Activated CD4-positive, CD25-positive, alpha-beta regulatory T cell (primary cell): ENCODE measurements around the gene NOP9.
A peak's percentile ranks its signal among the peaks of the same experiment; 100 is the strongest.

Source experiments
- DNase-seq, 4 experiments: peaks; one replicate each; lab custom pipeline; 2025; lab: John Stamatoyannopoulos, UW

The NOP9 gene

DNA sequence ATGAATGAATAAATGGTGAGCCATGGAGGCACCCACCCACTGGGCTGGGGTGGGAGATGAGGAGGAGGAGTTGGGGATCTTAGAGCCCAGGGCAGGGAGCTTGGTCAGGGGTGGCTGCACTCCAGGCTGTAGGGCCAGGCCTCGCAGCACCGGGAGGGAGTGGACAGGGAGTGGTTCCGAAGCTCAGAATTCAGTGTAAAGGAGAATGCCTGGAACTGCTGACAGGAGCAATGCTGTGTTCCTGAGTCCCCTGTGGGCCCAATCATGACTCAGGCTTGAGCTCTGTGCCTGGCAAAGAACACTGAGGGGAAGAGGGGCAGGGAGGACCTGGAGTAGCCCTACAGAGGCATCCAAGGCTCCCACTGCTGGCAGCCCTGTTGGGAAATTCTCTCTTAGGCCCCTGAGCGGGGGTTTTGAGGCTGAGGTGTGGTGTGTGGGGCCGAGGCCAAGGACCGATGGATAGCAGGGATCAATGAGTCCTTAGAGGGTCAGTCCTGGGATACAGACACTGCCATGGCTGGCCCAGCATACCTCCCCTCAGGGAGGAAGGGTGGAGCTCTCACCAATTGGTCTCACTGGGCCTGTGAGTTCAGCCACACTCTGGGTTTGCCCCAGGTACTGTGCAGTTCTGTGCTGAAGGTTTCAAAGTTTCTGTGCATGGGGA lies 18.7 kb upstream of the NOP9 start:
- no peak for DNase-seq

DNA sequence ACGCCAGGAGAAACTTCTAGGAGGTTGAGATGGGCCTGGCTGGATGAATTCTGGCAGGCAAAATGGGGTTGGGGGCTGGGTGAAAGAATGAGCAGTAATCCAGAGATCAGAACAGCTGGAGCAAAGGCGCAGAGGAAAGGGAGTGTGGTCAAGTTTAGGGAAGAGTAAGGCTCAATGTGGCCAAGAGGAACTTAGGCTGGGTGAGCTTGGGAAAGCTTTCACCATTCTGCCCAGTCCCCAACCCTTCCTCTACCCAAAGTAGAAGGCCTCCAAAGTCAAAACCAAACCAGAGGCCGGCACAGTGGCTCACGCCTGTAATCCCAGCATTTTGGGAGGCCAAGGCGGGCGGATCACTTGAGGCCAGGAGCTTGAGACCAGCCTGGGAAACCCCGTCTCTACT lies 18.0 kb upstream of the NOP9 start:
- no peak for DNase-seq

DNA sequence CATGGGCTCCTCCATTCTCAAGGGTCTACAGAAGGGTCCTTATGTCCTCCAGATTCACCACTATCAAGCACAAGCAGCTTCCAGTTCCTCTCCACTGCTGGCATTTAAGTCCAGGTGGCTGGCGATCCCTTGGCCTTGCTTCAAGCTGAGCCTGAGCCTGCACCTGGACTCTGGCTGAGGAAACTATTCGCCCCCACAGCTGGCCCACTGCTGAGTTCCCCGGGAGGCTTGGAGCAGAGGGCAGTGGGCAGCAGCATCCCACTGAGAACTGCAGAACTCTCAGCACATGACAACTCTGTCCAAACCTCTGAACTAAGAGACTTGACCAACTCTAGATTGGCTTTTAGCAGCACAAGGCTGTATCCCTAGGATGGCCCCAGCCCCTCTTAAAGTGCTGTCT lies 16.9 kb upstream of the NOP9 start:
- DNase-seq, result no peak

DNA sequence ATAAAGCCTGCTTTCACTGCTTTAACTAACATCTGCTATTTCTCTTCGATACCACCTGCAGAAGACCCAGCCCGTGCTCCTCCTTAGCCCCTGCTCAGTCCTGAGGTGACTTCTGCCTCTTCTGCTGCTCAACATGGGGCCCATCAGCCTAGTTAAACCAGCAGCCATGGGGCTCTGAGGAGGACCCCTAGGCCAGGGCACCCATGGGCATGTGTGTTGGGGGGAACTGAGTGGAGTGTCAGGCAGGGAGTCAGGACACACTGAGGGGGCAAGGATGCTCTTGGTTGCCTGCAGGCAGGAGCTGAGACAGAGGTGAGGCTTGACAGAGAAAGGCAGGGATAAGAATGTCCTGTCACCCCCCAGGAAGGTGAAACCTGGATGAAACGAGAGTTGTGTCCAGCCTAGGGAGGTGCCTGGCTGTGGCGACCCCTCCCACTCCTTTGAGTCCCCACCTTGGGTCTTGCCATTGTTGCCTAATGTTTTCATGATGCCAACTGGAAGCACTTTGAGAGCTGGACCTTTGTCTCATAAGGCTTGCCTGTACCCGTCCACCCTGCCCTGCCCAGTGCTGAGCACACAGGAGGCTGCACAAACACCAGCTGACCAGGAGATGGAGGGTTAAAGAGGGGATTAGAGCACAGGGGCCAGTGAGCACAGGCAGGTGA lies 15.7 kb upstream of the NOP9 start:
- no peak for DNase-seq

DNA sequence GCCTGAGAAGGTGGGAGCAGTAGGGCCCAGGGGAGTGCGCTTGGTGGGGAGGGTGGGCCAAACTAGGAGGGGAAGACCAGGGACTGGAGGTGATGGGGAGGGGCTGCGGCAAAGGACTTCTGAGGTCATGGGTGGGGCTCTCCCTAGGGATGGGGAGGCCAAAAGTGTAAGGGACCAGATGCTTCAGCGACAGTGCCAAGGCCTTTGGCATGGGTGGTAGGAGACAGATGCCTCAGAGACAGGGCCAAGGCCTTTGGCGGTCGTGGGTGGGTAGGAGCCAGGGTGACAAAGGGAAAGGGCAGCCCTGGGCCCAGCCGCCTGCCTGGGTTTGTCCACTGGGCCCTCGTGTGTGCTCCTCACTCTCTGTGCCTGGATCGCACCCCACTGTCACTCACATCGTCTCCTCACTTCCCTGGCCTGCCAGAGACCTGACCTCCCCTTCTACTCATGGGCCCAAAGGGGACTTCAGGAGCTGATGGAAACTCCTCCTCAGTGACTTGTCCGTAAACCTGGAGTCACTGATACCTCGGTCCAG lies 15.1 kb upstream of the NOP9 start:
- no peak for DNase-seq

DNA sequence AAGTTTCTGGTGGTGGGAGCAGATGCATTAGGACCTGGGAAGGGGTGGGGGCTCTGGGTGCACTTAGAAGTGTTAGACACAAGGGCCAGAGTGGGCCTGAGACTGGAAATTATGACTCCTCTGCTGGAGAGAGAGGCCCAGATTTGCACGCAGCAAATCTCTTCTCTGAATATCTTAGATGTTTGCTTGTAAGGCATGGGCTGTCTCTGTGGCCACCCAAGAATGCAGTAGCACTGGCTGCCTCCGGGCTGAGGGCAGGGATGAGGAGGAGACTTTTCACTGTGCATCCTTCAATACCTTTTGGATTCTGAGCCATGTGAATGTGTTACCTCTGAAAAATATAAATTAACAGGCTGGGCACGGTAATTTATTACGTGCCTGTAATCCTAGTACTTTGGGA lies 14.3 kb upstream of the NOP9 start:
- DNase-seq, result no peak

DNA sequence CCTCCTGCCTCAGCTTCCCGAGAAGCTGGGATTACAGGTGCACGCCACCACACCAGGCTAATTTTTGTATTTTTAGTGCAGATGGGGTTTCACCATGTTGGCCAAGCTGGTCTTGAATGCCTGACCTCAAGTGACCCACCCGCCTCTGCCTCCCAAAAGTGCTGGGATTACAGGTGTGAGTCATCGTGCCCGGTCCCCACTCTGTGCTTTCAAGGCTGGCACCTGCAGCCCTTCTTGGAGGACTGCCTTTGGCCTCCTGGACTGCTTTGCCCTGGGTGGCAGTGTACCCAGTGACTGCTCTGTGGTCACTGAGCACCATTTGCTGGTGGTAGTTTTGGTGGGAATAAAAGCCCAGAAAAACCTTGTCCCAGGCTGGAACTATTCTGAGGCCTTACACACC lies 12.7 kb upstream of the NOP9 start:
- DNase-seq, result no peak

DNA sequence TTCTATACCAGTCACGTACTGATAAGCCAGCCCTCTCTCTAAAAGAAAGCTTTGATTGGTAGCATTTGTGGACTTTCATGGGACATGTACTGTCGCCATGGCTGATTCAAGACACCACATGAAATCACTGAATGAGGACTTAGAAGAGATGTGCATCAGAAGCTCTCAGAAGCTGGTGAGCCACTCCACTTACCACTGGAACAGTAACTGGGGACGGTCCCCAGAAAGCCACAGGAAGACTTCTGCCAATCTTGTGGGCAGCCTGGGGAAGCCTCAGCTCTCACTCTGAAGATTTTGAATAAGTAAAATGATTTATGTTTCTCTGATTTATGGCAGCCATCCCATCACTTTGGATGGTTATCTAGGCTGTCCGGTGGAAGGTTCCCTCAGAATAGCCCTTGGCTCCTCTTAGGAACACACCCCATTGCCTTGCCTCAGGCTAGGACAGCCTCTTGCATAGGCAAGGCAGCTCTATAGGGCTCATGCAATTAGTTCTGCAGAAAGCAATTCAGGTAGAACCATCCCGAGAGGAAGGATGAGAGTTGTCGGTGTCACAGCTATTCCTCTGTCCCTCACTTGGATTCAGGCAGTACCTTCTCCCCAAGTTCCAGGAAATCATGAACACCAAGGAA lies 9.9 kb upstream of the NOP9 start:
- DNase-seq, result peak in 1 of 4 experiments; percentile 14

DNA sequence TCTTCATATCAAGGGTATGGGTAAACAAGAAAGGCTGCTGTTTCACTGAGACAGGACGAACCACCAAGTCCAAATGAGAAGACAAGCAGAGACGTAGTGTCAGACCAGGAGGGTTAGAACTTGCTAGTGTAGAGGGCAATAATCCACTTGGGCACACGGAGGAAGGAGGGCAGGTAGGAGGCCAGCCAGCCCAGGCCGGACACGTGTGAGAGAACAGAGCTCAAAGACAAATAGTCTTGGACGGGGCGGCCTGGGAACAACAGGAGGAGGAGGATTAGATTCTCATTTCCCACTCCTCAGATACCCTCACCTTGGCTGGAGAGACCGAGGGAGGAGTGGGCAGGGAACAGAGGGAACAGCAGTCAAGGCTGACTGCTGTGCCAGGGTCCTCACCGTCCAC lies 8.9 kb upstream of the NOP9 start:
- DNase-seq, result no peak

DNA sequence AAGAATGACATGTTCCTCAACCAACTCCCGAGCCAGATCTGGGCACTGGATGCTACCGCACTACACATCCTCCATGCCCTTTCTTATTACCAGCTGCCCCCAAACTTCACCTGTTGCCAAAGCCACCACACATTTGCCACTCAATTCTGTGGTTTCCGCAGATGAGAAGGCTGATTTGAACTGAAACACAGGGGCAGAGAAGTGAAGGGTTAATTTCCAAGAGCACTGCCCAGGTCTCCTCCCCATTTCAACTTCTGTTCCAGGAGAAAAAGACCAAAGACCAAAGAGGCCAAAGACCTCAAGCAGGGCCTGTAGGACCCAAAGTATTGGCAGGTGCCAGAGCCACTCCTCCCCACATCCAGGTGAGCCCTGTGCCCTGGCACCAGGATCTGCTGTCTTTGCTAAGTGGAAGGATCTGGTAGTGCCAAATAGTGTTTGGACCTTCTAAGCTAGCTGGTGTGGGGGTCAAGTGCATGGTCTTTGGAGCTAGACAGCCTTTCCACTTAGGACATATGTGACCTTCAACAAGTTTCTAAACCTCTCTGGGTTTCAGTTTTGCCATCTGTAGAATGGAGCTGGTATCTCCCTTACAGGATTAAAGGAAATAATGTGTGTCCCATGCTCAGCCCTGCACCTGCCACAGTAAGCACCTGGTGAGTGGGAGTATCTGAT lies 8.1 kb upstream of the NOP9 start:
- no peak for DNase-seq

DNA sequence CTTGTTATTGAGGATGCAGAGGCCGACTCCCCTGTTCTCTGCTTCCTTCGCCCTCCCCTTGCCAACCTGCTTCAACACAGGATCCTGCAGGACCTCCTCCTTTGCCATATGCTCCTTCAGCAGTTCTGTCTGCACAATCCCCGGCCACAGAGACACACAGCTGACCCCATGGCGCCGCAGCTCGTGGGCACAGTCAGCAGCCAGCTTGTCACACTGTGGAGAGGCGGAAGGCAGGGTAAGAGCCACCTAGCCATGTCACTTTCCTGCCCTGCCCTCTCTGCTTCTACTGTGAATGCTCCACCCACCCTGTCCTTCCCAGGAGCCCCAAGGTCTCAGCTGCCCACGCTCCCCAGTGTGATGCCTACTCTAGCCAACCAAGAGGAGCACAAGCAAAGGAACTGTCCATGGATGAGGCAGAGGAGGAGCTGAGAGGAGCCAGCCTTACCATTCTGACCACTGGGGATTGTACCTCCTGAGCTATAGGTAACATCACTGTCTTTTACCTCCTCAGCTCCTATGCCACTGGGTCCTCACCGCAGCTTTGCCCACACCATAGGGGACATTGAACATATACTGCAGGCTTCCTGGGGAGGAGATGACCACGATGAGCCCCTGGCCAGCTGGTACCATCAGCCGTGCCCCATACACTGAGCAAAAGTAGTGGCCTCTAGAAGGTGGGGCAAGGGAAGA lies 7.4 kb upstream of the NOP9 start:
- no peak for DNase-seq

DNA sequence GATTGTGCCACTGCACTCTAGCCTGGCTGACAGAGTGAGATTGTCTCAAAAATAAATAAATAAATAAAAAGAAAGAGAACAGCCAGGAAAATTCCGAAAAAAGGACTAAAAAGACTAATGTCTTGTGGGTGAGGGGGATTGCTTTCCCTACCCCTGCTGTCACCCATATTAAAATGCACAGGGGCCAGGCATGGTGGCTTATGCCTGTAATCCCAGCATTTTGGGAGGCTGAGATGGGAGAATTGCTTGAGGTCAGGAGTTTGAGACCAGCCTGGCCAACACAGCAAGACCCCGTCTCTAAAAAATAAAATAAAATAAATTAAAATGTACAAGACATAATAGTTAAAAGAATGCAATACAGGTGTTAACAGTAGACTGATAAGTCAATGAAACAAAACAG lies 6.1 kb upstream of the NOP9 start:
- DNase-seq, result no peak

DNA sequence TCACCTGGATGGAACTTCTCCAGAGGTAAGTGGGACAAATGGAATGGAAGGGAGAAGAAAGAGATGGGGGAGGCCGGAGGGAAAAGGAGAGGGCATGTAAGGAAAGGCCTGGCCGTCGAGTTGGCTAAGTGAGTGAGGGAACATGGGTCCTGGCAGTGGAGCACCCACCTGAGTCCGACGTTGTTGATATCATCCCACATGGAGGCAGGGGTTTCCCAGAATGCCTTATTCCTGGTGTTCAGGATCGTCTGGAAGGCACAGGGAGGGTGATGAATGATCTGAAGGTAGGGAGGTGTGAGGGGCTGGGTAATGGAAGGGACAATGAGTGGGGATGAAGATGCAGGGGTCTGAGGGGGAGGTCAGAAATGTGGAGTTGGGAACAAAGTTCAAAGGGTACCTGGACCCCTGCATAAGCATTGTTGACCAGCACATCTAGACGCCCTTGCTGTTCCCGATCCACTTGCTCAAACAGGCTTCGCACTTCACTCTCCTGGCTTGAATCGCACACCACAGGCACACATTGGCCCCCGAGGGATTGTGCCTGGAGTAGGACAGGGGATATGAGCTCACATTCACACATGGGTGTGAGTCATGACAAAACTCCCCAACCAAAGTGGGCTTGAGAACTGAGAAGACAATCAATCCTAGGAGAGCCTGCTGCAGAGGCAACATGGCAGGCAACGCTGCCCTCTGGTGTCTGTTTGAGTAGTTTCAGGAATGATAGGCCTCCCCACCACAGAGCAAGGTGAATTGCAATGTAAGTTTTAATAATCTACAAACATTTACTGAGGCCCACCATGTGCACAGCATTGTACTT lies 3.1 kb upstream of the NOP9 start:
- DNase-seq, result peak; percentile 29 to 45 (median 40)

DNA sequence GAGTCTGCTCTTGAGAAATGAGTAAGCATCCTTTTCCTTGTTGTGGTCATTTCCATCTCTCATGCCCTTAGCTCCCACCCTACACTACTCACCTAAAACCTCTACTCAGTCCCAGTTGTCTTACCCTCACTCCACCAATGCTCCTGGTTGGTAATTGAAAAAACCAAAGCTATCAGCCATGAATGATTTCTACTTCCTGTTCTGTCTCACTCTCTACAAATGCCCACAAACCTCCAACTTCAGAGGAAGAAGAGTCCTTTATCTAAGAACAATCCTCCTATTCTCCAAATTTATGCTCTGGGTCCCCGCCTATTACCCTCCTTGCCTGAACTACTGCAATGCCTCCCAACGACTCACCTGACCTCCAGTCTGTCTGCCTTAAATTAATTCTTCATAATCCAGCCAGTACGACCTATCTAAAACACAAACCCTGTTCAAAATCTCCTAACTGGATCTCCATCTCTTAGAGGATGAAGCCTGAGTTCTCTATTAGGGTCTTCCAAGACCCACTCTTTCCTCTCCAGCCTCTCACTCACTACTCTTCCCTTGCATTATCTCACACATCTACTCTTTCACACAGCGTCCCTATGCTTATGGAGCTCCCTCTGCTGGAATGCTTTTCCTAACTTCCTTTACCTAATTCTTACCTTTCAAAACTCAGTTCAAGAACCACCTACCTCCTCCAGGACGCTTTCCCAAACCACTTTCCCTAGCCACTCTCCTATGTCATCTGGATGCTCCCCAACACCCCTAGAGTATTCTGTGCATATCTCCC lies 2.3 kb upstream of the NOP9 start:
- no peak for DNase-seq

DNA sequence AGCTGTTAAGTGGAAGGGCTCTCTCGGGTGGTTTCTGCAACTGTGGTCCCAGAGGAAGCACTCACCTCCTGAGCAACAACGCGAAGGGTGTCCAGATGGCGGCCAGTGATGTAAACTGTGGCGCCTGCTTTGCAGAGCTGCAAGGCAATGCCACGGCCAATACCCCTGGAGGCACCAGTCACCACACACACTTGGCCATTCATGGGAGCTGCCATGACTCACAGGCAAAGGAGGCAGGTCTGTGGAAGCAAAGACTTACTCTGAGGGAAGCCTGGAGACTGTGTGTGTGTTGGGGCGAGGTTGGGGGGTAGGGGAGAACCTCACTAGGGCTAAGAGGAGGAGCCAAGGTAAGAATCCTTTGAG lies 777 bp upstream of the NOP9 start:
- no peak for DNase-seq

DNA sequence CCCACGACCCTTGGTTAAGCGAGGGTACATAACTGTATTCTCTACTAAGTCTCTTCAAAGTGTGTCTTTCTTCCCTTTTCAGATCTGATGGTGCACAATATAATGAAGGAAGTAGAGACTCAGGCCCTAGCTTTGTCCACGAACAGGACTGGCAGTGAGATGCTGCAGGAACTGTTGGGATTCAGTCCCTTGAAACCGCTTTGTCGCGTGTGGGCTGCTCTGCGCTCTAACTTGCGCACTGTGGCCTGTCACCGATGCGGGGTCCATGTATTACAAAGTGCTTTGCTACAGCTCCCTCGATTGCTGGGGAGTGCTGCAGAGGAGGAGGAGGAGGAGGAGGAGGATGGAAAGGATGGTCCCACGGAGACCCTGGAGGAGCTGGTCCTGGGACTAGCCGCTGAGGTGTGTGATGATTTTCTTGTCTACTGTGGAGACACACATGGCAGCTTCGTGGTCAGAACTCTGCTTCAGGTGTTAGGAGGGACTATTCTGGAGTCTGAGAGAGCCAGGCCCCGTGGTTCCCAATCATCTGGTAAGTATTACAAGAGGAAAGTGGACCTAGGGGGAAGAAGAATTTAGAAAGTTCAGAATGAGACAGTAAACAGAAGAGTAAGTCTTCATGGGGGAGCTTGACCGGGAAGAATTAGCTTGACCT lies 803 bp downstream of the NOP9 start:
- no peak for DNase-seq

DNA sequence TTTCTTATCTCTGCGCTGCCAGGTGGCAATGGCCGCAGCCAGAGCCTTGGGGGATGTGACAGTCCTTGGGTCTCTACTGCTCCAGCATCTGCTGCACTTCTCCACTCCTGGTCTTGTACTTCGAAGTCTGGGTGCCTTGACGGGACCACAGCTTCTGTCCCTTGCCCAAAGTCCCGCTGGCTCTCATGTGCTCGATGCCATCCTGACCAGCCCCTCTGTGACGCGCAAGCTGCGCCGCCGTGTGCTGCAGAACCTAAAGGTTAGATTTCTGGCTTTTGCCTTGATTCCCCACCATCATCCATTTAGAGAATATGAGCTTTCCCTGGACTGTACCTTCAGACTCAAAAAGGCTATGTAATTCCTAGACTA lies 4.4 kb downstream of the NOP9 start:
- no peak for DNase-seq

DNA sequence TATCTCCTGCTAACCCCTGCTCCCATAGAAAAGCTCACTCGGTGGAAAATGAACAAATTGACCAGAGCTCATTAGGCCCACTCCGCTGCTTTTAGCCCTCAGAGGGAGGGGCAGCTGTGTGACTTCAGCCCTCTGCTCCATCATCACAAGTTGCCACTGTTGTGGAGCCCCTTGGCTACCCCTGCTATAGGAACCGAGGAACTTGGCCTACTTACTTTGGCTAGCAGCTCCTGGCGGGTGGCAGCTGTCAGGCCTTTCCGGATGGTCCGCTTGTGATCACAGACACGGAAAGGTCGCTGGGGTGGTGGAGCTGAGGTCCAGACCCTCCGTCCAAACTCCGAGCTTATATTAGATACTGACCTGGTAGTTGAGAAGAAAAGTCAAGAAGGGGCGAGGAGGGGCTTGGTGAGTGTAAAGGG lies 7.5 kb downstream of the NOP9 start:
- no peak for DNase-seq

DNA sequence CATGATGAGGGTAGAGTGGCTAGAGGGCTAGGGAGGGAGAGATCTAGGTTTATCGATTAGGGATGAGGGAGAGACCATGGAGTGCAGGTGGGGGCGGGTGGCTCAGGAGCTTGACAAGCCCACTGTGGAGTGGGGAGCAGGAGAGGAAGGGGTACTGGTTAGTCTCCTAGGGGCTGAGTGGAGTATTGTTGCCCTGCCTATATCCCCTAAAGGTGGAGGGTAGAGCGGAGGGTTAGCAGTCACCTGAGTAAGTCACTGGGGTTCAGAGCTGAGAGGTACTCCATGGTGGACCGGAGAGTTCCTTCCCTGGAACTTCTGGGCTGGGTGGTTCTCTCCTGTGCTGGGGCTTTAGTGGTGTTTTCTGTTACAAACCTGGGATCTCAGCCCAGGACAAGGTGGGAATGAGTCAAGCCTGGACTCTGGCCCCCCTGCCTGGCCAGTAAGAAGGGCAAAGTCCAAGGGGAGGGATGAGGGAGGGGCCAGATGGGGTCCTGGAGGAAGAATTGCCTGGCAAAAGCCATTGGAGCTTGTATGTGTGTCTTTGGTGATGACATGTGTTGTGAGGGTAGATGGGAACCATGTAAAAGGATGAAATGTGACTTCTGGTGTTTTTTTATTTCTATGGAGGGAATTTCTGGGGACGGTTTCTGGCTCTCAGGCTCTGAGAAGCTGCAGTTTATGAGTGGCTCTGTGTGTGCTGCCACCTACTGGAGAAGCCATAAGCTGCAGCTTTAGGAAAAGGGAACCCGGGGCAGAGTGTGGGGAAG lies 8.1 kb downstream of the NOP9 start, which contains the start of gene CIDEB:
CIDEB (minus strand) TSS at position 403 of the 767 bp plus-strand sequence; CDS start at position 284, 119 bp downstream.
- peak; percentile 30 to 40 (median 34) for DNase-seq
